Neural progenitor cell (in vitro differentiated cells): ENCODE measurements around the gene CEP290. TPM values are rescaled to one million over a fixed set of nuclear protein-coding genes. Genes with fewer than 3 reads are reported as not detected.
A peak's percentile ranks its signal among the peaks of the same experiment; 100 is the strongest.
"Not testable (repeated sequence)": the region's sequence is repeated elsewhere in the genome, so short reads cannot be mapped to it uniquely, and the experiment has no call there.

Experiments
- DNase-seq: peaks from one replicate; pipeline ENCODE4 v3.0.0-alpha.2; 2016; ENCODE audit warnings: low spot score
- H2AFZ ChIP-seq: fragments of 200-600 bp; sonication (generic); replicated peaks from 2 replicates; pipeline ENCODE4 v1.6.1; 2016; ENCODE audit warnings: antibody characterized with exemption
- H3F3A ChIP-seq: fragments of 200-600 bp; sonication (generic); 2 replicates; pipeline ENCODE4 v1.6.1; 2016; ENCODE audit warnings: antibody characterized with exemption, low read depth
- H3K27ac ChIP-seq: fragments of 200-600 bp; sonication (generic); 2 replicates; pipeline ENCODE4 v1.5.1; 2016; ENCODE audit warnings: mild to moderate bottlenecking
- H3K27me3 ChIP-seq: fragments of 200-600 bp; sonication (generic); 2 replicates; pipeline ENCODE4 v1.6.1; 2016; ENCODE audit warnings: mild to moderate bottlenecking, moderate library complexity
- H3K36me3 ChIP-seq: fragments of 200-600 bp; sonication (generic); 2 replicates; pipeline ENCODE4 v1.5.1; 2016
- H3K4me1 ChIP-seq: fragments of 200-600 bp; sonication (generic); 2 replicates; pipeline ENCODE4 v1.6.1; 2016; ENCODE audit warnings: mixed run types
- H3K4me2 ChIP-seq: fragments of 200-600 bp; sonication (generic); 2 replicates; pipeline ENCODE4 v1.6.1; 2016
- H3K4me3 ChIP-seq: fragments of 200-600 bp; sonication (generic); 2 replicates; pipeline ENCODE4 v1.5.1; 2016
- H3K79me2 ChIP-seq: fragments of 200-600 bp; sonication (generic); 2 replicates; pipeline ENCODE4 v1.6.1; 2016; ENCODE audit warnings: low read depth
- H3K9ac ChIP-seq: fragments of 200-600 bp; sonication (generic); 2 replicates; pipeline ENCODE4 v1.6.1; 2016
- H3K9me3 ChIP-seq: fragments of 200-600 bp; sonication (generic); 2 replicates; pipeline ENCODE4 v1.5.1; 2016; ENCODE audit warnings: low read depth
- H4K20me1 ChIP-seq: fragments of 200-600 bp; sonication (generic); 2 replicates; pipeline ENCODE4 v1.6.1; 2016; ENCODE audit warnings: low read depth
- H3K27ac Mint-ChIP-seq: 3 replicates; pipeline ENCODE4 v1.8.0; 2021; ENCODE audit warnings: mixed read lengths
- H3K27me3 Mint-ChIP-seq: 2 replicates; pipeline ENCODE4 v1.8.0; 2022; ENCODE audit warnings: low read depth, mild to moderate bottlenecking, inconsistent platforms, moderate library complexity, mixed read lengths; ENCODE audit not compliant: insufficient read depth
- H3K36me3 Mint-ChIP-seq: 3 replicates; pipeline ENCODE4 v1.8.0; 2021; ENCODE audit warnings: mixed read lengths
- H3K4me1 Mint-ChIP-seq: 3 replicates; pipeline ENCODE4 v1.8.0; 2021; ENCODE audit warnings: mixed read lengths
- H3K4me3 Mint-ChIP-seq: 3 replicates; pipeline ENCODE4 v1.8.0; 2021; ENCODE audit warnings: mild to moderate bottlenecking, moderate library complexity, mixed read lengths
- H3K9me3 Mint-ChIP-seq: 3 replicates; pipeline ENCODE4 v1.8.0; 2020; ENCODE audit warnings: mixed read lengths
- CTCF ChIP-seq: fragments of 200-600 bp; sonication (generic); IDR thresholded peaks from 2 replicates; pipeline ENCODE4 v1.5.1; 2017; ENCODE audit warnings: antibody characterized with exemption, mild to moderate bottlenecking
- EZH2 ChIP-seq: fragments of 200-600 bp; sonication (generic); IDR thresholded peaks from 2 replicates; pipeline ENCODE4 v1.6.1; 2017; ENCODE audit warnings: antibody characterized with exemption, mild to moderate bottlenecking, moderate library complexity
- EZH2phosphoT487 ChIP-seq: fragments of 200-600 bp; sonication (generic); IDR thresholded peaks from 2 replicates; pipeline ENCODE4 v1.6.1; 2017; ENCODE audit warnings: antibody characterized with exemption
- total RNA-seq: library from RNA; depleted of rRNA; stranded (reverse); fragments of >200 nt; gene quantifications from 2 replicates; pipeline ENCODE4 v1.2.3, GENCODE V29; 2015; ENCODE audit warnings: low replicate concordance

The CEP290 gene
- total RNA-seq, 1 donor from 2014 or later, result 32.1 TPM

DNA sequence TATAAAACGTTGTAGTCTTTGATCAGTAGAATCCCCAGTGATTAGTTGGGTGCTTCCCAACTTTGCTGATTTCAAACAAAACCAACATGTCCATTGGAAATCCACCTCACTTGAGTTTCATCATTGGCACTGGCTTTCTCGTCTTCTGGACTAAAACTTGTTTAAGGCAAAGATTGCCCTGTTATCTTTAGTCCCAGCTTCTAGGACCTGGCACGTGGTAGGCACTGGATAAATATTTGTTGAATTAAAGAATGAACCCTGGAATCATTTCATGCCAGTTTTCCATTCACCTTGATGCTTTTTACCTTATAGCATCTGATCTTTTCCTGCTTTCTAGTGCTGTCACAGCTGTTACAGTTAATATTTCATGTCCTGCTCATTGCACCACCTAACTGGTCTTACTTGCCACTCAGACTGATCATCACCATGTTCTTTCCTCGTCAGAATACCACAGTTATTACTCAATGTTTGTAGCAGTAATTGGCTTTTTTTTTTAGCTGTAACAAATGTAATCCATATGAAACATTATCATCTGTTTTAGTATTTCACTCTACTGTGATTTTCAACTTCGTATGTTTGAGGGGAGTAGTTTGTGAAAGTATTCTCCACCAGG lies 105.4 kb downstream of the CEP290 start:
- H3K27ac Mint-ChIP-seq, result no peak overlapping the region
- Histone ChIP-seq H3K9me3 (no peaks in the 10 kb centered on the region), H3F3A (no peaks in the 10 kb centered on the region), H3K9ac (peak overlapping the region; percentile 56), H2AFZ (no peak overlapping the region), H3K27ac (no peak overlapping the region), H3K4me3 (peak overlapping the region; percentile 76), H3K36me3 (no peaks in the 10 kb centered on the region), H3K79me2 (peaks cover 59% of the 10 kb centered on the region), H4K20me1 (peaks cover 12% of the 10 kb centered on the region), H3K27me3 (no peaks in the 10 kb centered on the region), H3K4me2 (peak overlapping the region; percentile 90), H3K4me1 (peaks cover 10% of the 10 kb centered on the region)
- peaks cover 20% of the 10 kb centered on the region for H3K4me1 Mint-ChIP-seq
- H3K4me3 Mint-ChIP-seq, result peak overlapping the region; percentile 94
- H3K9me3 Mint-ChIP-seq, result peaks cover 8% of the 10 kb centered on the region
- no peak for DNase-seq
- TF ChIP-seq EZH2 (no peak), EZH2phosphoT487 (no peak), CTCF (no peak)
- H3K36me3 Mint-ChIP-seq, result no peaks in the 10 kb centered on the region
- H3K27me3 Mint-ChIP-seq, result peaks cover 4% of the 10 kb centered on the region

- Histone ChIP-seq H2AFZ (peak overlapping the region; percentile 93), H3K4me1 (peaks cover 10% of the 10 kb centered on the region), H3K36me3 (no peaks in the 10 kb centered on the region), H3K27me3 (no peaks in the 10 kb centered on the region), H3K27ac (no peak overlapping the region), H4K20me1 (peaks cover 12% of the 10 kb centered on the region), H3K4me3 (peak overlapping the region; percentile 76), H3K79me2 (peaks cover 53% of the 10 kb centered on the region), H3K9me3 (no peaks in the 10 kb centered on the region), H3K4me2 (peak overlapping the region; percentile 90), H3F3A (no peaks in the 10 kb centered on the region), H3K9ac (peak overlapping the region; percentile 56)
- H3K4me1 Mint-ChIP-seq, result peaks cover 20% of the 10 kb centered on the region
- H3K27ac Mint-ChIP-seq, result no peak overlapping the region
- H3K9me3 Mint-ChIP-seq, result peaks cover 8% of the 10 kb centered on the region
- H3K4me3 Mint-ChIP-seq, result peak overlapping the region; percentile 94
- H3K36me3 Mint-ChIP-seq, result no peaks in the 10 kb centered on the region
- TF ChIP-seq EZH2phosphoT487, result no peak
- no peak for TF ChIP-seq CTCF
- TF ChIP-seq EZH2, result no peak
- DNase-seq, result no peak
- peaks cover 5% of the 10 kb centered on the region for H3K27me3 Mint-ChIP-seq
These were observed 106.0 kb downstream of the CEP290 start for GRCh38 chr12:88035907-88036289.

GRCh38 chr12:88035271-88035906 lies 106.5 kb downstream of the CEP290 start:
- Histone ChIP-seq H3K9ac (peak overlapping the region; percentile 56), H3K79me2 (peaks cover 48% of the 10 kb centered on the region), H3K27me3 (no peaks in the 10 kb centered on the region), H3K9me3 (no peaks in the 10 kb centered on the region), H3K4me2 (peak overlapping the region; percentile 90), H3K4me3 (peak overlapping the region; percentile 76), H3K27ac (no peak overlapping the region), H3K4me1 (peaks cover 10% of the 10 kb centered on the region), H3F3A (no peaks in the 10 kb centered on the region), H3K36me3 (no peaks in the 10 kb centered on the region), H4K20me1 (peaks cover 12% of the 10 kb centered on the region), H2AFZ (peak overlapping the region; percentile 93)
- Mint-ChIP-seq H3K4me3 (peak overlapping the region; percentile 94), H3K4me1 (peaks cover 20% of the 10 kb centered on the region), H3K9me3 (peaks cover 8% of the 10 kb centered on the region), H3K27me3 (peaks cover 5% of the 10 kb centered on the region), H3K27ac (no peak overlapping the region), H3K36me3 (no peaks in the 10 kb centered on the region)
- TF ChIP-seq EZH2phosphoT487 (peak; percentile 36), CTCF (no peak), EZH2 (no peak)
- DNase-seq, result peak; percentile 93

- not testable (repeated sequence) for H3K36me3 Mint-ChIP-seq, H3K9ac ChIP-seq, H3K27ac Mint-ChIP-seq, H3F3A ChIP-seq, H4K20me1 ChIP-seq, DNase-seq, H3K27me3 ChIP-seq, H3K4me2 ChIP-seq, H3K27me3 Mint-ChIP-seq, H2AFZ ChIP-seq, H3K36me3 ChIP-seq, H3K9me3 Mint-ChIP-seq, H3K27ac ChIP-seq, H3K4me1 Mint-ChIP-seq, H3K4me3 ChIP-seq, H3K9me3 ChIP-seq, H3K4me3 Mint-ChIP-seq, H3K79me2 ChIP-seq, H3K4me1 ChIP-seq
These were observed 110.7 kb downstream of the CEP290 start for GRCh38 chr12:88031161-88031560.
